ENCODE measurements around the gene QRICH1.

- TF ChIP-seq CTCF (conservative IDR thresholded peaks at IDR 0.05; ENCODE audit: low read depth, low read length): no peak
- TF ChIP-seq FOS (IDR thresholded peaks at IDR 0.05; ENCODE audit: low read depth, low read length): no peak
- no peak for TF ChIP-seq POLR2A (IDR thresholded peaks at IDR 0.05; ENCODE audit: low read depth, low read length)
Observed at GRCh38 chr3:49018707-49019006, 75.2 kb downstream of the QRICH1 start.
